K562 (cell line): ENCODE measurements around the gene MYOG.

Experiments used
- CBFB ChIP-seq: sonication (generic); formaldehyde crosslinking; IDR thresholded peaks from 2 replicates; pipeline ENCODE4 v1.4.0; 2020; ENCODE audit warnings: mild to moderate bottlenecking, missing genetic modification reagents
- JUNB ChIP-seq: fragments of 450-650 bp; formaldehyde crosslinking; conservative IDR thresholded peaks from 2 replicates; pipeline ENCODE4 v1.4.0; 2020; ENCODE audit warnings: mild to moderate bottlenecking
- TF ChIP-seq, protein P1 (sequence below), 3 experiments: IDR thresholded peaks in 2 of 3; conservative IDR thresholded peaks in 1 of 3; 2 replicates each; pipeline ENCODE4 v1.5.1; 2011 to 2012; ENCODE audit warnings: low read length in 3 of 3, mild to moderate bottlenecking in 3 of 3, control low read depth in 2 of 3, improper control_type of control experiment in 1 of 3, inconsistent platforms in 1 of 3, low read depth in 1 of 3, mixed read lengths in 1 of 3, moderate library complexity in 1 of 3; ENCODE audit not compliant: insufficient read depth in 2 of 3
- TF ChIP-seq, protein P2 (sequence below): sonication (generic); formaldehyde crosslinking; IDR thresholded peaks from 2 replicates; pipeline ENCODE4 v1.9.0; 2022; ENCODE audit warnings: mild to moderate bottlenecking, missing genetic modification reagents
- TF ChIP-seq, protein P3 (sequence below): fragments of 250-450 bp; sonication (Bioruptor Pico); IDR thresholded peaks from 2 replicates; pipeline ENCODE4 v1.8.0; 2022; ENCODE audit warnings: inconsistent platforms

DNA sequence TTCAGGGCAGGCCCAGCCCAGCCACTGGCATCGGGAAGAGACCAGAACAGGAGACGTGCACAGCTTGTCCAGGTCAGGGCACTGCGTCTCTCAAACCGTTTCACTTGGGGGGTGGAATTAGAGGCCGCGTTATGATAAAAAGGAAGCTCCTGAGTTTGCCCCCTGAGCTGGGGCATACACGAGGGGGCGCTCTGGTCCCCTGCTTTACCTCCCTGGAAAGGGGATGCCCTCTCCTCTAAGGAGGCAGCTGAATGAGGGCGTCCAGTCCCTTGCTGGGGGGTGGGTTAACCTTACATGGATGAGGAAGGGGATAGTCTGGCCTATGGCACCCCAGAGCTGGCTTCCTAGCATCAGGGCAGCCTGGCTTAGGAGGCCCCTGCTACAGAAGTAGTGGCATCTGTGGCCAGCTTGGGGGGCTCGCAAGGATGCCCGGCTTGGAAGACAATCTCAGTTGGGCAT is 2.3 kb downstream of the MYOG start:
- TF ChIP-seq, protein P1, sequence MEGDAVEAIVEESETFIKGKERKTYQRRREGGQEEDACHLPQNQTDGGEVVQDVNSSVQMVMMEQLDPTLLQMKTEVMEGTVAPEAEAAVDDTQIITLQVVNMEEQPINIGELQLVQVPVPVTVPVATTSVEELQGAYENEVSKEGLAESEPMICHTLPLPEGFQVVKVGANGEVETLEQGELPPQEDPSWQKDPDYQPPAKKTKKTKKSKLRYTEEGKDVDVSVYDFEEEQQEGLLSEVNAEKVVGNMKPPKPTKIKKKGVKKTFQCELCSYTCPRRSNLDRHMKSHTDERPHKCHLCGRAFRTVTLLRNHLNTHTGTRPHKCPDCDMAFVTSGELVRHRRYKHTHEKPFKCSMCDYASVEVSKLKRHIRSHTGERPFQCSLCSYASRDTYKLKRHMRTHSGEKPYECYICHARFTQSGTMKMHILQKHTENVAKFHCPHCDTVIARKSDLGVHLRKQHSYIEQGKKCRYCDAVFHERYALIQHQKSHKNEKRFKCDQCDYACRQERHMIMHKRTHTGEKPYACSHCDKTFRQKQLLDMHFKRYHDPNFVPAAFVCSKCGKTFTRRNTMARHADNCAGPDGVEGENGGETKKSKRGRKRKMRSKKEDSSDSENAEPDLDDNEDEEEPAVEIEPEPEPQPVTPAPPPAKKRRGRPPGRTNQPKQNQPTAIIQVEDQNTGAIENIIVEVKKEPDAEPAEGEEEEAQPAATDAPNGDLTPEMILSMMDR (IDR thresholded peaks at IDR 0.05 in 2 of 3, conservative IDR thresholded peaks at IDR 0.05 in 1 of 3; ENCODE audit: insufficient read depth in 2 of 3, low read depth in 1 of 3, low read length in 3 of 3) = peak; percentile 51 to 64 (median 54); a peak in 5 of 6 replicates
- TF ChIP-seq, protein P2, sequence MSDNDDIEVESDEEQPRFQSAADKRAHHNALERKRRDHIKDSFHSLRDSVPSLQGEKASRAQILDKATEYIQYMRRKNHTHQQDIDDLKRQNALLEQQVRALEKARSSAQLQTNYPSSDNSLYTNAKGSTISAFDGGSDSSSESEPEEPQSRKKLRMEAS (CRISPR knock-in tag) = no peak
- TF ChIP-seq, protein P3, sequence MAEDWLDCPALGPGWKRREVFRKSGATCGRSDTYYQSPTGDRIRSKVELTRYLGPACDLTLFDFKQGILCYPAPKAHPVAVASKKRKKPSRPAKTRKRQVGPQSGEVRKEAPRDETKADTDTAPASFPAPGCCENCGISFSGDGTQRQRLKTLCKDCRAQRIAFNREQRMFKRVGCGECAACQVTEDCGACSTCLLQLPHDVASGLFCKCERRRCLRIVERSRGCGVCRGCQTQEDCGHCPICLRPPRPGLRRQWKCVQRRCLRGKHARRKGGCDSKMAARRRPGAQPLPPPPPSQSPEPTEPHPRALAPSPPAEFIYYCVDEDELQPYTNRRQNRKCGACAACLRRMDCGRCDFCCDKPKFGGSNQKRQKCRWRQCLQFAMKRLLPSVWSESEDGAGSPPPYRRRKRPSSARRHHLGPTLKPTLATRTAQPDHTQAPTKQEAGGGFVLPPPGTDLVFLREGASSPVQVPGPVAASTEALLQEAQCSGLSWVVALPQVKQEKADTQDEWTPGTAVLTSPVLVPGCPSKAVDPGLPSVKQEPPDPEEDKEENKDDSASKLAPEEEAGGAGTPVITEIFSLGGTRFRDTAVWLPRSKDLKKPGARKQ (CRISPR knock-in tag) = no peak
- TF ChIP-seq JUNB (no peak), CBFB (CRISPR knock-in tag) (no peak)
